CD14-positive monocyte (primary cell): ENCODE data around the gene GSK3A. TPM values are rescaled to one million over a fixed set of nuclear protein-coding genes. Genes with fewer than 3 reads are reported as not detected.

Experiments
- DNase-seq, 3 donors: peaks; one replicate each; pipeline ENCODE4 v3.0.0-alpha.2; 2011 to 2022
- H2AFZ ChIP-seq: 2 replicates; pipeline ENCODE4 v1.6.0; 2012; ENCODE audit warnings: mild to moderate bottlenecking, low read depth, low read length, inconsistent platforms; ENCODE audit not compliant: insufficient read depth, poor library complexity, severe bottlenecking
- H3K27ac ChIP-seq, 2 donors: 1 replicate in 1 of 2; 2 replicates in 1 of 2; pipeline ENCODE4 v1.5.1; 2012 to 2013; ENCODE audit warnings: low read length in 2 of 2, control low read depth in 1 of 2, inconsistent platforms in 1 of 2, low read depth in 1 of 2, mild to moderate bottlenecking in 1 of 2
- H3K27me3 ChIP-seq, 2 donors: one replicate each; pipeline versions ENCODE4 v1.6.0 to v1.6.1; 2011 to 2013; ENCODE audit warnings: low read length in 2 of 2; ENCODE audit not compliant: control insufficient read depth in 2 of 2, insufficient read depth in 2 of 2
- H3K36me3 ChIP-seq, 2 donors: replicated peaks in 1 of 2; 1 replicate in 1 of 2; 2 replicates in 1 of 2; pipeline versions ENCODE4 v1.5.1 to v1.6.1; 2012 to 2013; ENCODE audit warnings: low read length in 2 of 2, control low read depth in 1 of 2, inconsistent platforms in 1 of 2, mild to moderate bottlenecking in 1 of 2; ENCODE audit not compliant: insufficient read depth in 2 of 2, control insufficient read depth in 1 of 2
- H3K4me1 ChIP-seq, 2 donors: 1 replicate in 1 of 2; 2 replicates in 1 of 2; pipeline versions ENCODE4 v1.5.1 to v1.6.1; 2012 to 2013; ENCODE audit warnings: low read length in 2 of 2, control low read depth in 1 of 2, inconsistent platforms in 1 of 2, mild to moderate bottlenecking in 1 of 2, moderate library complexity in 1 of 2; ENCODE audit not compliant: insufficient read depth in 2 of 2, control insufficient read depth in 1 of 2
- H3K4me2 ChIP-seq: replicated peaks from 2 replicates; pipeline ENCODE3; 2012; ENCODE audit warnings: low read length, moderate library complexity, mild to moderate bottlenecking; ENCODE audit not compliant: poor library complexity, severe bottlenecking; ENCODE audit errors: extremely low read depth
- H3K4me3 ChIP-seq, 3 experiments: fragments of 200-600 bp in 1 of 3; sonication (generic) in 1 of 3; replicated peaks in 1 of 3; 1 replicate in 2 of 3; 2 replicates in 1 of 3; pipeline ENCODE4 v1.5.1; 2011 to 2013; ENCODE audit warnings: low read length in 3 of 3, mild to moderate bottlenecking in 3 of 3, control low read depth in 2 of 3, low read depth in 2 of 3, inconsistent platforms in 1 of 3, moderate library complexity in 1 of 3
- H3K79me2 ChIP-seq: 2 replicates; pipeline ENCODE4 v1.6.0; 2012; ENCODE audit warnings: mild to moderate bottlenecking, control low read depth, inconsistent platforms, low read length, moderate library complexity; ENCODE audit not compliant: insufficient read depth
- H3K9ac ChIP-seq: 2 replicates; pipeline ENCODE4 v1.6.0; 2017; ENCODE audit warnings: low read length, mild to moderate bottlenecking; ENCODE audit not compliant: insufficient read depth, poor library complexity, severe bottlenecking
- H3K9me3 ChIP-seq, 2 donors: replicated peaks in 1 of 2; 1 replicate in 1 of 2; 2 replicates in 1 of 2; pipeline versions ENCODE4 v1.5.1 to v1.6.1; 2012 to 2013; ENCODE audit warnings: low read length in 2 of 2, control low read depth in 1 of 2; ENCODE audit not compliant: control insufficient read depth in 1 of 2, insufficient read depth in 1 of 2
- H4K20me1 ChIP-seq: 2 replicates; pipeline ENCODE4 v1.6.0; 2012; ENCODE audit warnings: mild to moderate bottlenecking, low read length, control low read depth, moderate library complexity; ENCODE audit not compliant: insufficient read depth
- H3K27ac Mint-ChIP-seq, 7 donors: one replicate each; pipeline ENCODE4 v1.8.0; 2020; ENCODE audit warnings: mild to moderate bottlenecking in 7 of 7, mixed read lengths in 7 of 7, moderate library complexity in 6 of 7, inconsistent platforms in 2 of 7
- H3K27me3 Mint-ChIP-seq, 3 donors: one replicate each; pipeline ENCODE4 v1.8.0; 2021 to 2022; ENCODE audit warnings: low read depth in 3 of 3, mild to moderate bottlenecking in 3 of 3, mixed read lengths in 3 of 3, moderate library complexity in 3 of 3, inconsistent platforms in 1 of 3
- H3K36me3 Mint-ChIP-seq, 2 donors: one replicate each; pipeline ENCODE4 v1.8.0; 2020; ENCODE audit warnings: mixed read lengths in 2 of 2, inconsistent platforms in 1 of 2, mild to moderate bottlenecking in 1 of 2
- H3K4me1 Mint-ChIP-seq: one replicate; pipeline ENCODE4 v1.8.0; 2020; ENCODE audit warnings: mild to moderate bottlenecking, mixed read lengths
- H3K4me3 Mint-ChIP-seq, 2 donors: one replicate each; pipeline ENCODE4 v1.8.0; 2020; ENCODE audit warnings: mild to moderate bottlenecking in 2 of 2, mixed read lengths in 2 of 2, moderate library complexity in 1 of 2
- H3K9me3 Mint-ChIP-seq, 7 donors: one replicate each; pipeline ENCODE4 v1.8.0; 2020 to 2022; ENCODE audit warnings: mixed read lengths in 7 of 7, mild to moderate bottlenecking in 6 of 7, moderate library complexity in 6 of 7, inconsistent platforms in 2 of 7
- WGBS: methylation state at CpG from one replicate; pipeline ENCODE4 v1.1.5; 2013; ENCODE audit warnings: missing lambda C conversion rate; ENCODE audit not compliant: insufficient coverage; 5-methylcytosine and 5-hydroxymethylcytosine counted together
- intact Hi-C, 2 donors: fragments of 100-400 bp; cut with micrococcal nuclease; formaldehyde crosslinking; loops; one replicate each; pipeline versions ENCODE4 v1.15.0 to v1.15.1; 2023
- polyA plus RNA-seq, 3 donors: library from polyadenylated mRNA; depleted of rRNA in 1 of 3; unstranded in 2 of 3; stranded (reverse) in 1 of 3; fragments of 300-500 nt in 2 of 3; fragments of >200 nt in 1 of 3; fragmentation: Illumina TruSeq in 2 of 3; gene quantifications; 1 replicate in 2 of 3; 2 replicates in 1 of 3; pipeline ENCODE4 v1.2.3, GENCODE V29; 2012 to 2021
- TF ChIP-seq, protein P1 (sequence below): fragments of 200-600 bp; IDR thresholded peaks from one replicate; pipeline ENCODE4 v1.8.0; 2022; ENCODE audit warnings: antibody characterized with exemption, mild to moderate bottlenecking

Gene GSK3A
- polyA plus RNA-seq, 3 donors: 12.3 to 47.2 (median 14.9) TPM

DNA sequence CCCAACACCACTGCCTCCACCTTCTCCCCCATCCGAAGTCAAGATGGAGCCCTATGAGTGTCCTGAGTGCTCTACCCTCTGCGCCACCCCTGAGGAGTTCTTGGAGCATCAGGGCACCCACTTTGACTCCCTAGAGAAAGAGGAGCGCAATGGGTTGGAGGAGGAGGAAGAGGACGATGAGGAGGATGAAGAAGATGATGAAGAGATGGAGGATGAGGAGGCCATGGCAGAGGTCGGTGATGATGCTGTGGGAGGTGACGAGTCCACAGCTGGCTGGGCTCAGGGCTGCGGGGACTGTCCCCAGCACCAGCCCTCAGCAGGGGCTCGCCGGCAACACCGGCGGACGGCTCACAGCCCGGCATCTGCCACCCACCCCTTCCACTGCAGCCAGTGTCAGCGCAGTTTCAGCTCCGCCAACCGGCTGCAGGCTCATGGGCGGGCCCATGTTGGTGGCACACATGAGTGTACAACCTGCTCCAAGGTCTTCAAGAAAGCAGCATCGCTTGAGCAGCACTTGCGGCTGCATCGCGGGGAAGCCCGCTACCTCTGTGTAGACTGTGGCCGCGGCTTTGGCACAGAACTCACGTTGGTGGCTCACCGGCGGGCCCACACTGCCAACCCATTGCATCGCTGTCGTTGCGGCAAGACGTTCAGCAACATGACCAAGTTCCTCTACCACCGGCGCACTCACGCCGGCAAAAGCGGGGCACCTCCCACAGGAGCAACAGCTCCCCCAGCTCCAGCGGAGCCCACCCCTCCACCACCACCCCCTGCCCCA, 17.3 kb downstream of the GSK3A start:
- peaks cover 55 to 64% of the 10 kb centered on the region in 2 donors for H3K36me3 Mint-ChIP-seq
- no peak overlapping the region for H3K4me2 ChIP-seq
- H3K4me1 ChIP-seq: peaks cover 15 to 18% of the 10 kb centered on the region in 2 donors
- peaks cover 51% of the 10 kb centered on the region for H3K79me2 ChIP-seq
- DNase-seq: no peak
- 97% methylated on average over 29 of the region's 37 CpGs for WGBS
- intact Hi-C loops: no loop called here
- no peaks in the 10 kb centered on the region for H3K27me3 Mint-ChIP-seq
- no peak overlapping the region for H3K27ac ChIP-seq
- peak overlapping the region in 1 of 7 donors; percentile 71 for H3K27ac Mint-ChIP-seq
- peaks cover 53 to 61% of the 10 kb centered on the region in 2 donors for H3K36me3 ChIP-seq
- H3K27me3 ChIP-seq: no peaks in the 10 kb centered on the region
- H3K9me3 ChIP-seq: no peaks in the 10 kb centered on the region
- peaks cover 73% of the 10 kb centered on the region for H4K20me1 ChIP-seq
- no peak overlapping the region for H2AFZ ChIP-seq
- H3K9me3 Mint-ChIP-seq: peaks cover 0 to 2% (median 0%) of the 10 kb centered on the region in 7 donors
- peaks cover 31% of the 10 kb centered on the region for H3K4me1 Mint-ChIP-seq
- H3K4me3 ChIP-seq: no peak overlapping the region
- no peak overlapping the region for H3K4me3 Mint-ChIP-seq
- TF ChIP-seq, protein P1, sequence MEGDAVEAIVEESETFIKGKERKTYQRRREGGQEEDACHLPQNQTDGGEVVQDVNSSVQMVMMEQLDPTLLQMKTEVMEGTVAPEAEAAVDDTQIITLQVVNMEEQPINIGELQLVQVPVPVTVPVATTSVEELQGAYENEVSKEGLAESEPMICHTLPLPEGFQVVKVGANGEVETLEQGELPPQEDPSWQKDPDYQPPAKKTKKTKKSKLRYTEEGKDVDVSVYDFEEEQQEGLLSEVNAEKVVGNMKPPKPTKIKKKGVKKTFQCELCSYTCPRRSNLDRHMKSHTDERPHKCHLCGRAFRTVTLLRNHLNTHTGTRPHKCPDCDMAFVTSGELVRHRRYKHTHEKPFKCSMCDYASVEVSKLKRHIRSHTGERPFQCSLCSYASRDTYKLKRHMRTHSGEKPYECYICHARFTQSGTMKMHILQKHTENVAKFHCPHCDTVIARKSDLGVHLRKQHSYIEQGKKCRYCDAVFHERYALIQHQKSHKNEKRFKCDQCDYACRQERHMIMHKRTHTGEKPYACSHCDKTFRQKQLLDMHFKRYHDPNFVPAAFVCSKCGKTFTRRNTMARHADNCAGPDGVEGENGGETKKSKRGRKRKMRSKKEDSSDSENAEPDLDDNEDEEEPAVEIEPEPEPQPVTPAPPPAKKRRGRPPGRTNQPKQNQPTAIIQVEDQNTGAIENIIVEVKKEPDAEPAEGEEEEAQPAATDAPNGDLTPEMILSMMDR: no peak
- H3K9ac ChIP-seq: no peak overlapping the region

DNA sequence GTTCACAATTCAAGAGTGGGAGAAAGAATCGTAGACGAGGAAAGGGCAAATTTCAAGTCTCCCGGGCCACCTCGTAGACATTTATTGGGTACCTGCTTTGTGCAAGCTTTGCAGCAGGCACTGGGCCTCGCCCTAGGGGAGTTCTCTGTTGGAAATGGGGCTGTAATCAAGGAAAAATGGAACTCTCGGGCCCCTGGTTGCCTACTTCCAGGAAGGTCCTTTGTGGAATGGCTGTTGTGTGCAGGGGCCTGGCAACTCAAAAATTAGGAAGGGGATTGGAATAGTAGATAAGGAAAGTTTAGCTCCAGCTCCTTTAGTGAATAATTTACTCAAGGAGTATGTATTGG, 21.7 kb downstream of the GSK3A start:
- Histone ChIP-seq H4K20me1 (peaks cover 50% of the 10 kb centered on the region), H3K27me3 (no peaks in the 10 kb centered on the region), H2AFZ (peak overlapping the region; percentile 94), H3K27ac (peak overlapping the region; percentile 83 to 98), H3K9me3 (no peaks in the 10 kb centered on the region), H3K4me2 (peak overlapping the region; percentile 92), H3K79me2 (peaks cover 76% of the 10 kb centered on the region), H3K36me3 (peaks cover 17 to 20% of the 10 kb centered on the region in 2 donors), H3K4me1 (peaks cover 44 to 49% of the 10 kb centered on the region in 2 donors), H3K4me3 (peak overlapping the region; percentile 58 to 84 (median 83)), H3K9ac (peak overlapping the region; percentile 85)
- no peaks in the 10 kb centered on the region for H3K27me3 Mint-ChIP-seq
- peaks cover 26 to 28% of the 10 kb centered on the region in 2 donors for H3K36me3 Mint-ChIP-seq
- intact Hi-C loops: no loop called here
- DNase-seq: no peak
- peak overlapping the region; percentile 99 for H3K4me3 Mint-ChIP-seq
- H3K9me3 Mint-ChIP-seq: peaks cover 0 to 2% (median 0%) of the 10 kb centered on the region in 7 donors
- H3K4me1 Mint-ChIP-seq: peaks cover 49% of the 10 kb centered on the region
- H3K27ac Mint-ChIP-seq: peak overlapping the region; percentile 98 to 100 (median 99)
- 0% methylated on average over 3 of the region's 6 CpGs for WGBS
- TF ChIP-seq, protein P1: no peak
